Stimulated activated CD8-positive, alpha-beta memory T cell treated with anti-CD3 and anti-CD28 coated beads, Interleukin-2, amount 100 ng/mL, for 48 hours (primary cell): ENCODE data around the gene CWC27.

Source experiments
- DNase-seq, 2 donors: peaks; one replicate each; pipeline ENCODE4 v3.0.0-alpha.2; 2020; ENCODE audit warnings: low read depth in 2 of 2

The CWC27 gene

DNA sequence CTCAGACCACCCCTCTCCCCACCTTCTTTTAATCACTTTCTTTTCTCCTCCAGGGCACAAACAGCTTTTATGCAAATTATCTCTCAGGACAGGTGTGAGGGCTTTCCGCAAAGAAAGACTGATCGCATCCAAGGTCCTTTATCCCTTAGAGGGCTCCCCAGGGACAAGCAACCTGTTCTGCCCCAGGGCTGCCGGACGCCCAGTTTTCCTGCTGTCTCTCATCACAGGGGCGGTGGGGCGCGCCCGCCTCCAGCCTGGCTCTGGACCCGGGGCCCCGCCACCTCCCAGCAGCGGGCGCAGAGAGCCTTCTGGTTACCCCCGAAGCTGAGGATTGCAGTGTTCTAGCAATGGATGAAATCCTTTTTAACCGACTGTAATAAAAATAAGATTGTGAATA lies 266.1 kb downstream of the CWC27 start:
- no peak for DNase-seq

DNA sequence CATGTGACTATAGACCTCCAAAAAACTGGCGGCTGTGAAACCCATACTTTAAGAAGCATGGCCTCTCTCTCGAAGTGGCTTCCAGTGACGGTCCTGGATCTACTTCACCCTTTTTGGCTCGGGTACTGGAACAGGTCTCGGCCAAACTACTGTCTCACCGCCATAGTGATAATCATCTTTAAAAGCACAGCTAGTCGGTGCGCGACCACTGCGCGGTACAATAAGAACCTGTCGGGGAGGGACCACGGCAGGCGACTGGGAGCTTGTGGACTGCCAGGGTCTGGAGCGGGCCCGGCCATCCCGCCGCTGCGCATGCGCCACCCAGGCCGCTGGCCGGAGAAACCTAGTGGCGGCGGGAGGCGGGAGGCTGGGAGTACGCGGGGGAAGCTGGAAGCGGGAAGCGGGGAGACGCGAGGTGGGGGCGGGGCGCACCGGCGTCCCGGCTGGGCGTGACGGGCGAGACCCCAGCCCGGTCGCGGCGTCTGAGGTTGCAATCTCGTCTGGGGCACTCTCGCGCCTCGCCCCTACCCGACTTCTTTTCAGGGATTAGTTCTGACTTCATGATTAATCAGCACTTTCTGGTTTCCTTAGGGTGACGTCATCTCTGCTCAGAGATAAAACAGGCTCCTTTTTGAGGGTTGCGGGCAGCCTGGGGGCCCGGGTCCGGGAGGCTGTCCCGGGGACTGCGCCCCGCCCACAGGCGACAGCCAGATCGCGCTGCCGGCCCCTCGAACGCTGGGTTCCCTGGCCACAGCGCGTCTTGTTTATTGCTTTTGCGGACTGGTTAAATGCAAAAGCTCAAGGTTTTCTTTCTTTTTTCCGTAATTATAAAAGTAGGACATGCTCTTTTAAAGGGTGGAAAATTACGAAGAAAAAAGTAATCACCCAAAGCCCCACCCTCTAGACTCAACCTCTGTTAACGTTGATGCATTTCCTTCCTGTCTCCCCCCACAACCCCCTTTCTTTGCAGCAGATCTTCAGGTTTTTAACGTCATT lies 266.8 kb downstream of the CWC27 start:
- peak; percentile 72 to 76 for DNase-seq

DNA sequence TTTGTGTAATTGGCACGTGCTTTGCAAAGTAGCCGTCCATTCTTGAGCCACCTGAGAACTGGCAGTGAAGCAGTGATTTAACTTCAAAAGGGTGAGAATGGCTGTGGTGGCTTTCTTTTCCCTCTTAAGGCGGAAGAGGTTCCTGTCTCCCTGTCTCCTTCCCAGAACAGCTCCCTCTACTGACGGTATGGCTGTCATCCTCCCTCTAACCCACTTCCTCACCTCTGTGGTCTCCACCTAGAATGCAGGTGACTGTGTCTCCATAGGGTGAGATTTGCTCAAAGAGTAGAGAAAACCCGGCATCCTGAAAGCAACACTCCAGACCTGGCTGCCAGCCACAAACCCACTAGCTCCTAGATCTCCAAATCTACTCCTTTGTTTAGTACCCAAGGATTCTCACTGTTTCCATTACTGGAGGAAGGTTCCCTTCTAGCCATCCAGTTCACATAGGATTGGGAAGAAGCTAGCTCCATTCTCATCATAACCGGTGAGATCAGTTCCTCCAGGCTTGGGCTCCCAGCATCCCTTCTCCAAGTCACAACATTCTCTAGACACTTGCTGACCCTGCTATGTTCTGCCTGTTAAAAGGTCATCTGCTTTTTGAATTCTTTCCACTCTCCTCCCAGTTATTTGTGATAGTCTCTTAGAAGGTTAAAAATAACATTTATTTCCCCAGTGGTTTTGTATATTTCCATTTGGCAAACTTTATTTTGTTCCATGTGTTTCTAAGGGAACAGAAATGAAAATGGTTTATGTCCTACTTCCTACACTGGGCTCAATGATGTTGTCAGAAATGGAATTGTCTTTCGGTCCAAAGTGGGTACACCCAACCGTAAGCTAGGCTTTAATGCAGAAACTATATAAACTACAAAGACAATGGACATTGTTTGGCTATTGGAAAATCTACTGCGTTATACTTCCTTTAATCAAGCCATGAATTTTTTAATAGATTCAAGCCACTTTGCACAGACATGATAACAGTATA lies 269.4 kb downstream of the CWC27 start:
- DNase-seq, result no peak

DNA sequence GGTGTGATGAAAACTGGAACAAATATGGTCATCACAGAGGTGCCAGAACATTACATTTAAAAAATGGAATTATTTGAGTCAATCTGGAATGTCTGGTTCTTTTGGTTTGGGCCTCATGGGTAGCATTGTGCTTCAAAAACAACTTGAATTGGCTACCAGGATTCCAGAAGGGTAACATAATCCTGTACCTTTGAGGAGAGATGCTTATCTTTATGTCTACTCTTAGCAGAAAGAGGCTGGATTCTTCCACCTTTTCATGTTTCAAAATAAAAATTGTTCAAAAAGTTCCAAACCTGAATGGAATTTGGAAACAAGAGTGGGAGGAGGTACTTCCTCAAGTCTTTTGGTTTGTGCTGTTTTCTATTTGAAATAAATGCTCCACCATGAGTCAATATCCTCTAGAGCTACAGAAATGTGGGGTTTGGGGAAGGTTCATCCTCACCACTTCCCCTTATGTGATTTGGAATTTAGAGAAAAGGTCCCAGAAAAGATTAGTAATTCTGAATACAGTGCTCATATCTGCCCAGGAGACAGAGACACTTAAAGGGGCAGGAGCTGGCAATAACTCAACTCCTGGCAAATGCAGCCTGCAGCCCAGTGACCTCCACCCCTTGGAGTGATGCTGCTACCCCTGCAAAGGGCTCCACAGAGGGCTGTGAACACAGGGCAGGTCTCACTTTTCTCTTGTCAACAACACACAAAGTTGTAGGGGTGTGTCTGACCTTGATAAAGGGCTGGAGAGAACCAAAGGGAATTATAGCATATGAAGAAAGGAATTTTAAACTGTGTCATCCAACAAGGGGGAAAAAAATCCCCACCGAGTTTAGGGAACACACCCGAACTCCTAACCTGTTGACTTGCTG lies 272.8 kb downstream of the CWC27 start:
- DNase-seq, result no peak

DNA sequence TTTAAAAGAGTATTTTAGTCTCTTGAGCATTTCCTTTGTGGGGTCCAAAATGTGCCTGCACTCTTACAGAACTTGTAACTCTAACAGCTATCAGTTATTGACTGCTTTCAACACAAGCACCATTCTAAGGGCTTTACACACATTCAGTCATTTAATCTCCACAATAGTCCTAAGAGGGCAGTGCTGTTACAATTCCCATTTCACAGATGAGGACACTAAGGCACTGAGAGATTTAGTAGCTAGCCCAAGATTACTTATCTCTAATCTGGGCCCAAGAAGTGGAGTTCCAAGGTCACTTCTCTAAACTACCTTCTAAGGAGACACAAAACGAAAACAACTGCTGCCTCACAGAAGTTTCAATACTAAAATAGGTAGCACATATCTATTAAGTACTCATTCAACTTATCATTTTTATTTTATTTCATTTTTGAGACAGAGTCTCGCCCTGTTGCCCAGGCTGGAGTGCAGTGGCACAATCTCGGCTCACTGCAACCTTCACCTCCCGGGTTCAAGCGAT lies 275.2 kb downstream of the CWC27 start:
- no peak for DNase-seq

DNA sequence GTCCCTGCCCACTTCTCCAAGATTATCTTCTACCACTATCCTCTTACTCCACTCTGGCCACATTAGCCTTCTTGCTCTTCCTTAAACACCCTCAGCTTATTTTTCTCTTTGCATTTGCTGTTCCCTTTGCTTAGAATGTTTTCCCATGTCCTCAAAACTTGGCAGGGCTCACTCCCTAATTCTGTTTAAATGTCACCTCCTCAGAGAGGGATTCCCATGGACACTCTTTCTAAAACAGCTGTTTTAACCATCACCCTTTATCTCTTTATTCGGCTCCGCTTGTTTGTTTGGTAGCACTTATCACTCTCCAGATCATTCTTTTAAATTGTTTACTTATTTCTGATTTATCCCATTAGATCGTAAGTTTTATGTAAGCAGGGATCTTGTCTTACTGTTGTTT lies 278.5 kb downstream of the CWC27 start:
- DNase-seq, result no peak

DNA sequence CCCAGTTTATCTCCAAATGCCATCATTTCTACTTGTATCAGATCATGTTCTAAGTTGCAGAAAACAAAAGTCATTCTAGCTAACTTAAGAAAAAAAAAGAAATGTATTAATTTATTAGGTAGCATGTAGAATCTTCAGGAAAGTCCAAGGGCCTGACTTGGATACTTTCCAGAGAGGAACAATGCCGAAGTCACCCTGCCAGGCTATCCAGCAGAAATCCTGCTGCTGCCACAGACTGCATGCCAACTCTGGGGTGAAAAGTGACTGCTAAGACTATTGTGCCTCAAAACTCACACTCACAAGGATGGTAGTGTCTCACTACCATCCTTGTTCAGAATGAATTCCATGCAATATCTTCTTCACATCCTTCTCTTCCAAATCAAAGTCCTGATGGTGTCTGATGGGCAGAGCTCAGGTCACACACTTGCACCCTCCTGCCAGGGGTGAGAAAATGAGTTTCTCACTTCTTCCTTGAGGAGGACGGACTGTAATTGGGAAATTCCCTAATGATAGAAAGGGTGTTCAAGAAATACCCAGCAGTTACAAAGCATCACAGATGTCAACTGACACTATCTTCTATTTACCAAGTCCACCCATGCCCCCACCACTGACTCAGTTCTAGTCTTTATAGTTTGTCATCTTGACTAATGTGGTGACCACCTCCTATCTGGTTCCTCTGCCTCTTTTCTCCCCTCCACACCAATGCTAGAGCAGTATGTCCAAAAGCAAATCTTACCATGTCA lies 279.4 kb downstream of the CWC27 start:
- DNase-seq, result no peak

DNA sequence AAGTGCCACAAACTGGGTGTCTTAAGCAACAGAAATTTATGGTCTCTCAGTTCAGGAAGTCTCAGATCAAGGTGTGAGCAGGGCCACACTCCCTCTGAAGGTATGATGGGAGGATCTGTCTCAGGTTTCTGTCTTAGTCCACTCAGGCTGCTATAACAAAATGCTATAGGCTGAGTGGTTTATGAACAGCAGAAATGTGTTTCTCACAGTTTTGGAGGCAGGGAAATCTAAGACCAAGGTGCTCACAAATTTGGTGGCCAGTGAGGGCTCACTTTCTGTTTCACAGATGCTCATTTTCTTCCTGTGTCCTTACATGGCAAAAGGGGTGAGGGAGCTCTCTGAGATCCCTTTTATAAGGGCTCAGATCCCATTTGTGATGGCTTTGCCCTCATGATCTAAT lies 281.4 kb downstream of the CWC27 start:
- DNase-seq, result no peak

DNA sequence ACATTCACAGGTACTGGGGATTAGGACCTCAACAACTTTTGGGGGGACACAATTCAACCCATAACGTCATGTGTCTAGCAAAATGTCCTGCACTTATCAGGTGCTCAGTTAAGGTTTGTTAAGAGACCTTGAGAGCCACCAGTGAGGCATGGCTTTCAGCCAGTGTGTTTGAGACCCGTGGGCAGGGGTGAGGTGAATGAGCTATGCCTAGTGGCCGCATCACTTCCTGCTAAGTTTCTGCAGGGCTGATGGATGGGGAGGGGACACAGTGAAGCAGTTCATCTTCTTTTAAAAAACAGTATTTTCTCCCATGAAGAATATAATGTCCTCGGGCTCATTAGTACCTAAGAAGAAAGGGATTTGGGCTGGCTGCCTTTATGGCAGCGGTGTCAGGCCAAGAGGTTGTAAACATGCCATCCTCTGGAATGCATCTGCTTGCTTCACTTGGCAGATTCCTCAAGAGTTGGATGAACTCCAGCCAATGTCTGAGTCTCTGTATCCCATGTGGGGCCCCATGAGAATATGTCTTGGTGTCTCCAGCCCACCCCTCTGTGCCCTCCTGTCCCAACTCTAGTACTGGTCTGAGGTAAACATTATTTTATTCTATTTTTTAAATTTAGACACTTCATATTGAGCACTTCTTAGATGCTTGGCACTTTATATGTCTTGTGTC lies 282.2 kb downstream of the CWC27 start:
- DNase-seq, result no peak

DNA sequence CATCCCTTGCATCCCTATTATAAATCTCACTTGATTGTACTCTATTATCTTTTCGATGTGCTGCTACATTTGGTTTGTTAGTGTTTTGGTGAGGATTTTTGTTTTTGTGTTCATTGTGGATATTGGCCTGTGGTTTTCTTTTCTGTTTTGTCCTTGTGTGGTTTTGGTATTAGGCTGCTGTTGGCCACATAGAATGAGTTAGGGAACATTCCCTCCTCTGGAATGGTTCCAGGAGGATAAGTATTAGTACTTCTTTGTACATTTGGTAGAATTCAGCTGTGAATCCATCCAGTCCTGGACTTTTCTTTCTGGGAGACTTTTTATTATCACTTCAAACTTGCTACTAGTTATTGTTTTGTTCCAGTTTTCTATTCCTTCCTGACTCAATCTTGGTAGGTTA lies 287.2 kb downstream of the CWC27 start:
- no peak for DNase-seq

DNA sequence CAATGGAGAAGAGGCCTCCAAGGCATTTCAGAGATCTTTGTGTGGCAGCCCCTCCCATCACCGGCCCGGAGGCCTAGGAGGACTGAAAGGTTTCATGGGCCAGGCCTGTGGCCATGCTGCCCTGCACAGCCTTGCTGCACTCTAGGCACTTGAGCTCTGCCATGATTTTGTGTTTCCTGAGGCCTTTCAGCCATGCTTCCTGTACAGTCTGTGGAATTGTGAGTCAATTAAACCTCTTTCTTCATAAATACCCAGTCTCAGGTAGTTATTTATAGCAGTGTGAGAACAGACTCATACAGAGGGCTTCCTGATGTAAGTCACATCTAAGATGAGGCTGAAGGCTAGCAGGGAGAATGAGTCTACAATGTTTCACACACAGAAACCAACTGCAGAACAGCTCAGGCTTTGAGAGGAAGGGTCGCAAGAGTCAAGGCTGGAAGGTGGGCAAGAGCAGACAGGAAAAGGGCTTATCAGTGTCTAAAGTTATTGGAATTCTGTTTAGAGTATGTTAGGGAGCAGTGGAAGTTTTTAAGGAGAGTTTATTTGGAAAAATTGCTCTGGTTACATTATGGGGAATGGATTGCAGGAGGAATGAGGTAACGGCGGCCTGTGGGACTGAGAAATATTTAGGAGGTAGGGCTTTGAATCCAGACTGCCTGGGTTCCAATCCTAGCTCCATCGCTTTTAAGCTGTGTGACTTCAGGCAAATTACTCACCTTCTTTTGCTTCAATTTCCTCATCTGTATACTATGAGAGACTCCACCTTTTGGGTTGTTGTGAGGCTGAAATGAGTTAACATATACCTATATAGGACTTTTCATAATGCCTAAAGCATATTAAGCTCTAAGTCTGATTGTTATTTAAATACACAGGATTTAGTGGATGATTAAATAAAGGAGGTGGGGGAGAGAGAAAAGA lies 291.2 kb downstream of the CWC27 start:
- no peak for DNase-seq

DNA sequence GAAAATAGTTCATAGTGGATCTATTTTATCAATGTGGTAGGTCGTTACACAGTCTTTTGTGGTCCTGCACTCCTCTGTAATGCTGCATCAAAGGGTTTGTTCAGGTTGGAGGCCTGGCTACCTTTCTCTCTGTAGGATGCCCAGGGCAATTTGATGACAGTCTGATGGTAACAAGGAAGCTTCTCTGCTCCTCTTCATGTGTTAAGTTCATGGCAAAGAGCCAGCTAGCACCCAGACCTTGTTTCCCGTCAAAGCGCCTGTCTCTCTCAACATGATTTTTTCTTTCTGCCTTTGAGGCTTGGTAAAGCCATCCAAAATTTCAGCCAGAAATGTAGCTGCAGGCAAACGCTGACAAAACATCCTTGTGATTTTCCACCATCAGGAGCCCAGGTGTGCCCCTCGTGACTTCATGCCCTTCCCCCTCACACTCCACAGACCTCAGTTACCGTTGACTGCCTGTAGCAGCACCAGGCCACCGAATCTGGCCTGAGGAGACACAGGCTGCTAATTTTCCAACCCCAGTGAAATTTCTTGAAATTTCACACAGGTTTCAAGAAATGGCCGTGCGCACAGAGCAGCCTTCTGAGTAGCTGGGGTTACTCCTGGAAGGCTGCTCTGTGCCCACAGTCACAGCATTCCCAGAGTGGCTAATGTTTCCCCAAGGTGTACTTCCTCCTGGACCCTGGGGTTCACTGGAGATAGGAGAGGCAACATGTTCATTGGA lies 292.7 kb downstream of the CWC27 start:
- no peak for DNase-seq

DNA sequence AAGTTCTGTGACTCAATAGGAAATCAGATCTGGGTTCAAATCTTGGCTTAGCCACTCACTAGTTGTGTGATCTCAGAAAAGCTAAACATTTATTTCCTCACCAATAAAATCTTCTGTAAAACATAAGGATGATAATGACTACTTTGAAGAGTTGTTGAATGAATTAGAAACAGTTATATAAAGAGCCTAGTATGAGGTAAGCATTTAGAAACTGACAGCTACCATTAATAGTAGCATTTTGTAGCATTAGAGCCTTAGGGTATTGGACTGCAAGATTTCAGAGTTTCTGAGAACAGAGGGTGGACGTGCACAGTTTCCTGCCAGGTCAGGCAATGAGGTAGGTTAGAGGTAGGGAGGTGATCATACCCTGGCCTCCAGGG lies 293.2 kb downstream of the CWC27 start:
- DNase-seq, result no peak

DNA sequence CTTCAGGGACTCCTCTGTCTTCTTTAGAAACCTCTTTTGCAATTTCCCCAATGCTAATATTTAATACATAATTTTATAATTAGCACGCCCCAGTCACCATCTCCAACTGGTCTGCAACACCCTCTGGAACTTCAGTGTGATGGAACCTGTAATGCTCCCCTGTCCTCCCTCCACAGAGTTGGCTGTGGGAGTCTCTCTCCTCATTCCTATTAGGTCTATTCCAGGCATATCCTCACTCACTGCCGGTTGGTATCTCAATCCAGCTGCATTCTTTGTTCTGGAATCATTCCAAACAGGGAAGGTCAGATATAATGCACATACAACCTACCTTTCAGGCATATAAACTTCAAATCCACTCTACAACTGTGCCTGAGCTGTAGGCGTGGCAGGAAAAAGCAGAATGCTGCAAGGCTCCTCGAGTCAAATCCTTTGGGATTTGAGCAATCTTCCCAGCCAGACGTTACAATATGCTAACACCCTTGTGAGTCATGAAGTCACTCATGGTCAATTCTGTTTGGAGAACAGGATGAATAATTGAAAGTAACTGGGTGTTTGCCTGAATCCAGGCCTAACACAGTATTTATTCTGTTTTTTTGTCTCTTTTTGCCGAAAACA lies 293.8 kb downstream of the CWC27 start:
- no peak for DNase-seq

DNA sequence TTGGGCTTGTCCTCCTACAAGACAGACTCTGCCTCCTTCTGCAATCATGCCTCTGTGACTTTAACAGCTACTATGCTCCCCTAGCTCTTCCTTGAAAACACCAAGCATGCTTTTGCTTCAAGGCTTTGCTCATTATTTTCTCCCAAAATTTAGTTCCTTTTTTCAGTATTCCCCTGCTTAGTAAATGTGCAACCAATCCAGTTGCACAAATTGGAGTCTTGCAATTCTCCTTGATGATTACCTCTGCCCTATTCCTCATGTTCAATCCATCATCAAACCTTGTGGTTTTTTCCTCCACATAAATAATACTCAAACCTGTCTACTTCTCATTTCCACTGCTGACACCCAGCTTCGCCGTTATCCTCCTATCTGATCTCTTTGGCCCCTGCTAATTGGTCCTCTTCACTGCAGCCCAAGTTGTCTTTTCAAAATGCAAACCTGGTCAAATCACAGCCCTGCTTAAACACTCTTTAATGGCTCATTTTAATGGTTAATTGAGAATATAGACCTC lies 296.3 kb downstream of the CWC27 start:
- no peak for DNase-seq

DNA sequence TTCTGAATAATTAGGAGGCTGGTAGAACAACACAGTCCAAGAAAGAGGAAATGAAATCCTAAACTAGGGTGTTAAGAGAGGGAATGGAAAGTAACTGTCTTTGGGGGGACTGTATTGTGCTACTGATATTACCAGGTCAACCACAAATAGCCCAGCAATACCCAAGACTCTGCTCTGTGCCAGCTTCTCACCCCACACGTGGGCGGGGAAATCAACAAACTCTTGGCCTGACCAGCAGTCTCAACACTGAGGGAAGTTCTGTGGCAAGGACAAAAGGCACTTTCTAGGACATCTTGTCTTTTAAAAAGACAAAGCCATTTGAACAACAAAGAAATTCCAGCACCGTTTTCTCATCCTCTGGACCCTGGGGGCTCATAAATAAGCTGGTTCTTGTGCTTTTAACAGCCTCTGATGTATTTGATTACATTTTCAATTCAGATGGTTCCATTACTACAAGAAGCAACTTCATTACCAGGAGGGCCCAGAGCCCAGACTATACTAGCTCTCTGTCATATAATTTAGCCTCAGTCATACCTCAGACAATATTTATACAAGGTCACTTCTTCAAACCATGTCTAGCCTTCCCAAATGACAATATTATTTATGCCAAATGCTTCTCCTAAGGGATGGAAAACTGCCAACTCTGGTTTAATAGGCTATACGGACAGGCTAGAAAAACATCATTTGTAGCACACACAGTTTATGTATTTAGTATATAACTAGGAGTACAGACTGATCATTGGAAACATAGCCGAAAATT lies 297.8 kb downstream of the CWC27 start:
- no peak for DNase-seq

DNA sequence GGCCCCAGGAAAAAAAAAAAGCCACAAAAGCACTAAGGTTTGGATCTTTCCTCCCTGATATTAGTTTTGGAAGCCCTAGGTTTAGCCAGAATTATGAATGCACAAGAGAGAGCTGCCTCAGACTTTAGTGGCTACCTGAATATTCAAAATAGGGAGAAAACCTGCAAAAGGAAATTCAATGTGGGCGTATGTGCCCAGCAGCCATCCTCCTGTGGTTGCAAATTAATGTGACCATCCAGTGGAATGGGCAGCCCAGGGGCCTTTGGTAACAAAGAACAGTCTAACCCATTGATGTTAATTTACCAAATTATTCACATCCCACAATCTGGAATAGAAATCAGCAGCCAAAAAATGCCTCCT lies 298.4 kb downstream of the CWC27 start:
- no peak for DNase-seq
